Heart left ventricle (tissue), 13 donors: ENCODE results near the gene DLG1.

Experiments used
- CTCF ChIP-seq, 12 donors: fragments of 200-600 bp; sonication (generic) in 4 of 12; IDR thresholded peaks; one replicate each; pipeline versions ENCODE4 v1.5.0 to v1.8.0; 2018 to 2022; ENCODE audit warnings: antibody characterized with exemption in 12 of 12, mild to moderate bottlenecking in 5 of 12
- POLR2A ChIP-seq, 2 donors: fragments of 450-650 bp; IDR thresholded peaks; one replicate each; pipeline ENCODE4 v1.6.1; 2017; ENCODE audit warnings: antibody characterized with exemption in 2 of 2, mild to moderate bottlenecking in 2 of 2, moderate library complexity in 2 of 2
- donor health status: ischemic (EF 13 %, LVEDD 7.1; RV severe dilation, severe dysfunction).
- donor health status: DM: no; HTN: yes; CAD: no.
- donor health status: DM: no; HTN: no; CAD: no.
- donor health status: ischemic (EF 25% LVEDD 6.9; RV normal size, moderate dysfunction).
- donor health status: ischemic (EF 25% LVEDD 5.7; RV mildly dilated, moderate dysfunction).
- donor health status: ischemic (EF 35%, LVEDD 5.7; RV mildly dilated, moderate dysfunction).
- donor health status: nonischemic (EF 11% LVEDD 7.7; RV severe dilation, severe dysfunction).
- donor health status: DM: yes; HTN: yes; CAD: no.
- donor health status: PGD.
- donor health status: ischemic (EF 29% LVEDD 5.4; RV normal size, mild dysfunction).
- donor health status: nonischemic (EF 23%, LVEDD 6.1; RV moderate dilation, normal function).

- TF ChIP-seq POLR2A (IDR thresholded peaks at IDR 0.05), result no peak
- TF ChIP-seq CTCF (IDR thresholded peaks at IDR 0.05), result no peak
Observed at GRCh38 chr3:197278933-197279332, 19.5 kb downstream of the DLG1 start.
